Activated naive CD4-positive, alpha-beta T cell treated with anti-CD3 and anti-CD28 coated beads, Interleukin-2, amount 10 ng/mL, durations not matched to agents 5 hours and 36 hours (primary cell): ENCODE data around the gene KANK2. TPM values are rescaled to one million over a fixed set of nuclear protein-coding genes. Genes with fewer than 3 reads are reported as not detected.

ENCODE experiments used
- total RNA-seq, 2 experiments: library from RNA; stranded (reverse); gene quantifications; one replicate each; pipeline ENCODE4 v1.2.3, GENCODE V29; 2021

KANK2 gene
- total RNA-seq, result 1 to 10 TPM; 7.4 to 8.5 TPM

GRCh38 chr19:11197291-11198174 is at the start of gene KANK2:
Gene KANK2 (minus strand): TSS chr19:11197545. CDS start chr19:11194511, 3,034 bp downstream.

GRCh38 chr19:11239377-11240000 is 42.1 kb upstream of the KANK2 start, which contains the start of gene ANGPTL8:
Gene ANGPTL8 (plus strand): TSS chr19:11239619. CDS start chr19:11239638, 19 bp downstream.

GRCh38 chr19:11155373-11156120 is 41.8 kb downstream of the KANK2 start, which contains the start of gene SPC24:
Gene SPC24 (minus strand): TSS chr19:11155782. CDS start chr19:11155776, 6 bp downstream.

Other genes with a start within 250 kb of the KANK2 start
- gene SMARCA4, start 236.5 kb downstream of the KANK2 start, total RNA-seq, result 100 to 1,000 TPM; 102 to 110 TPM
- gene LDLR, start 108.1 kb downstream of the KANK2 start, total RNA-seq, result 100 to 1,000 TPM; 142 to 150 TPM
- 10 to 100 TPM; 64.7 to 68.0 TPM for gene SPC24, start 41.8 kb downstream of the KANK2 start, total RNA-seq
- gene ANGPTL8, start 42.1 kb upstream of the KANK2 start, total RNA-seq, result not detected
- under 1 TPM; 0.28 to 0.39 TPM for gene DOCK6, start 65.0 kb upstream of the KANK2 start, total RNA-seq
- not detected for gene TSPAN16, start 98.6 kb upstream of the KANK2 start, total RNA-seq
- 1 to 10 TPM; 6.4 to 7.0 TPM for gene RAB3D, start 142.1 kb upstream of the KANK2 start, total RNA-seq
- 10 to 100 TPM; 25.2 to 25.4 TPM for gene TMEM205, start 148.7 kb upstream of the KANK2 start, total RNA-seq
- 10 to 100 TPM; 21.4 to 22.4 TPM for gene CCDC159, start 149.0 kb upstream of the KANK2 start, total RNA-seq
- gene PLPPR2, start 157.9 kb upstream of the KANK2 start, total RNA-seq, result 1 to 10 TPM; 1.6 to 2.6 TPM
- 1 to 10 TPM; 3.7 to 4.3 TPM for gene SWSAP1, start 177.1 kb upstream of the KANK2 start, total RNA-seq
- gene EPOR, start 186.8 kb upstream of the KANK2 start, total RNA-seq, result 1 to 10 TPM; 5.8 to 6.1 TPM
- not detected for gene RGL3, start 221.8 kb upstream of the KANK2 start, total RNA-seq
- not detected for gene ODAD3, start 237.6 kb upstream of the KANK2 start, total RNA-seq
- 100 to 1,000 TPM; 324 to 337 TPM for gene PRKCSH, start 238.1 kb upstream of the KANK2 start, total RNA-seq